HG03060 (cell line): ENCODE data around the gene OTX2.

ENCODE experiments used
- ATAC-seq: cut with Tn5 transposase; IDR thresholded peaks from one replicate; pipeline ENCODE4 v1.9.1; 2021; ENCODE audit warnings: low read depth, moderate number of reproducible peaks; ENCODE audit not compliant: unreplicated experiment

OTX2 gene

DNA sequence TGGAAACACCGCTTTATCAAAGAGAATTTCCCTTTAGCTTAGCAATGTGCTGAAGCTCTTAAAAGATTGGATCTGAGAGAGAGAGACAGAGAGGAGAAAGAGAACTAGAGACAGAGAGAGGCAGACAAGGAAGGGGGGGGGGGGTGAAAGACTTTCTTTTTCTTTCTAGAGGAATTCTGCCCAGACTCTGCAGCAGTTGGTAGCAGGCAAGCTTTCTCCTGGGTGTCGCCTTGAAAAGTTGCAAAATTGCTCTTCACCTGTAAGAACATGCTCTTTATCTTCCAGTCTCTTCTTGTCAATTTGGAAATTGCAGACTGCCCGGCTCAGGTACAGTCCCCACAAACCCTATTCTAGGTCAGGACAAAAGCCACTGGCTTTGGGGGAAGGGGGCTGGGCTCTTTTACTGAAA, 2.9 kb upstream of the OTX2 start:
- no peak for ATAC-seq

DNA sequence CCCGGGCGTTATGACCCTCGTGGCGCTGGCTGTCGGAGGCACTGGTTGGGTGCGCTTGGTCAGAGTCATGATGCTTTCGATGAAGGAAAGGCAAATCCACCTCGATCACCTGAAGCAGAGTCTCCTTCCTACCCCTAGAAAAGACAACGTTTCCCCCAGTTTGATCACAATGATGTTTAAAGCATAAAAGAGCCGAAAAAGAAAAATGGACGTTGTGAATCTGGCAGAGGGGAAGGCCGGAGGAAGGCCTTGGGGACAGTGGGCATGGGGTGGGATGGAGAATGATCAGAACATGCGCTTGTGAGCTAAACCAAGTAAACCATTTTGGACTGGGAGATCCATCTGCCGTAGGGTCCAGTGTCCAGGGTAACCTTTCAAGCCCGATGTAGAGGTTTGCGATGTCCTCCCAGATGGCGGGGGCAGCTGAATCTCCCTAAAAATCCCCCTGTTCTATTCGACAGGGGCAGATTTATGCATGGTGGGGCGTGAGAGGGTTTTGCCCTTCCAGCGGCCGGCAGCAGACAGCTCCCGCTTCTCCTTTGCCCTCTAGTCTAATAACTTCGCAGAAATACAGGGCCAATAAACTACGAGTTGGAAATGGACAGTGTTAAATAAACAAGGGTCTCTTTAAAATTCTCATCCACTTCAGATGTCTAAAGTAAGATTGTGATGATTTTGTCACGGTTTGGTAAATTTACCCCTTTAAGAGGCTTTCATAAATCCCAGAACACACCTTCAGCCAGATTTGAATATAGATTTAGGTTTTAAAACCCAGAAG, 2.3 kb upstream of the OTX2 start:
- ATAC-seq = no peak

DNA sequence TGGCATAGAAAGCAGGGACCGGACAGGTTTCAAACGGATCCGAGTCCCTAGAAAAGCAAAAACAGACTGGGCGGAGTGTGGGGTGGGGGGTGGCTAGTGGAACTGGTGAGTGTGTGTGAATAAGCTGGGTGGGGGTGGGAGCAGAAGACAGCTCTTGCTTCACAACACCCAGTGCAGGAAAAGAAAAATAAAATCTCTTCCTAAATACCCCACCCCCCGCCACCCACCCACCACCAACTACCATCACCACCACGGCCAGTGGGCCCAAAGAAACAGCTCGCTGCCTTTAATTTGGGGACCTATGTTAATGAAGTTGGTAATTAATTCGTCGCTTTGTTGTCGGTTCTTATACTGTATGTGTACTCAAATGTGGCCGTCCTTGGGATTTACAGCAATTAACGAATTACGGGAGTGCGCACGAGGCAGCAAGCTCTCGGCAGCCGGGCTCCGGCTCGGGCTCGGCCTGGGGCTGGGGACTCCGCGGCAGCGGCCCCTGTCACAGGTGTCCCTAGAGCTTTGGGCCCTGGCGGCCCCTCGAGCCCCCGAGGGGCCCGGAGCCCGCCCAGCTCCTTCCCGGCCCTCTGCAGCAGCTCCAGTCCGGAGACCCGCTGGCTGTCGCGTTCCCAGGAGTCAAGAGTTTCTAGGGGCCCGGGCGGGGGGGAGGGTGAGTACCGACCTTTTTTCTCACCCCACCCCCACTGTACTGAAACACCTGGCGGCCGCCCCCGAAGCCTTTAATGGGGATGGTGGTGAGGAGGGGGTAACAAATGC, 1.5 kb upstream of the OTX2 start:
- no peak for ATAC-seq

DNA sequence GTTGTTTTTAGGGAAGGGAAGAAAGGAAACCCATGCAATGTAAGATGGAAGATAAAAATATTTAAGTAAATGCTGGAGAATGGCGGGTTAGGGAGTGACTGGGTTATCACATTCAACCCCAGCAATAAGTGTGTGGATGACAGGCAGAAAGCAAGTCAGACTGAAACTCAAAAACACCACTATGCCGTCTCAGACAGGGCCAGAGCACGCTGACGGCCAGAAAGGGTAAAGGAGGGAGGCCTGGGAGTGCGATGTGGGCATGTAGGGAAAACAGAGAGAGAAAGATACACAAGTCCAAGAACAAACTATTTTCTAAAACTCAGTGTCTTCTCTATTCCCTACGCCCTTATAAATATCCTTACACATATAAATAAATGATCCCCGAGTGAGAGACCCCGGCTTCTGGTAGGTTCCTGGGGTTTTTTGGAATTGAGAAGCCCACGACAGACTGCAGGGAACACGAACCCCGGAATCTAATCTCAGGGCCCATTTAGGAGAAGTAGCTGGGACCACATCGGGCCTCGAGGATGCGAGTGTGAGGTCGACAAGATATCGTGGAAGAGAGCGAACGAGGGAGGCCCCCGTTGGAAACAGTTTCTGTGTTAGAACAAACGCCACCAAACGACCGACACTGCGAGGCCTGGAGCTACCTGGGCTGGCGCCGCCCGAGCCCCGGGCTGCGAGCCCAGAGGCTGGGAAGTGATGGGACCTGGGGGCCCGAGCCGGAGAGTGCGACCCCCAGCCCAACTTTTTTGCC, 735 bp upstream of the OTX2 start:
- ATAC-seq = no peak

DNA sequence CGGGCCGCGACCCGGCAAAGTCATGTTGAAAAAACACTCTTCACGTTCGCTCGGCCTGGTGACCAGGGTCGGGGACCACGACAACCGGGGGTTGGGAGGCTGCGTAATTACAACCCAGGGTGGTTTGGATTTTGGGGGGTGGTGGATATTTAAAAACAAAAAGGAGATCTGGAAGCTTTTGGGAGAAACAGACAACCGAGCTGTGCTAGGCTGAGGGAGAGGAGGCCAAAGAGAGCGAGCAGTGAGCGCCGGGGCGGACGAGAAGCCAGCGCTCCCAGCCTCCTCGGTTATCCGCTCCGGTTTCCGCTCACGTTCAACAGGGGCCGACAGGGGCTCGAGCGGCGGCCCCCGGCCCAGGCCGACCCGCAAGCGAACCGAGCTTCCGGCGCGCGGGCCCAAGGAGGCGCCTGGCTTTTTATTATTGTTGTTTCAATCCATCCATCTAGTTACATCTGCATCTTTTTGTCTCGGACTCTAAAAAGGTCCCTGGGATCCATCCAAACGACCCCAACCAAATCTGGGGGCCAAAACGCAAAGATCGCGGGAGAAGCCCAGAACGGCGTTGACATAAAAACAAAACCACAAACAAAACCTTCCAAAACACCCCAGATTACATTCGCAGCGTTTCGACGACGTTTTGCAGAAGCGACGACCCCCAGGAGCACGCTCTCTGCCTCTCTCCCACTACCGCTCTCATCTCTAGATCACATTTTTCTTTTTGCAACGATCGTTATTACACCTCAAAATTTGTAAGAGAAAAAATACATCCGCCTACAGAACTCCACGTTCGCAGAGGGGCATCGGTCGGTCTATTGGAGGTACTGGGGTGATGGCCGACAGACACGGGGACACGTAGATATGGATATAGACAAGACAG, 771 bp downstream of the OTX2 start:
- ATAC-seq = no peak

DNA sequence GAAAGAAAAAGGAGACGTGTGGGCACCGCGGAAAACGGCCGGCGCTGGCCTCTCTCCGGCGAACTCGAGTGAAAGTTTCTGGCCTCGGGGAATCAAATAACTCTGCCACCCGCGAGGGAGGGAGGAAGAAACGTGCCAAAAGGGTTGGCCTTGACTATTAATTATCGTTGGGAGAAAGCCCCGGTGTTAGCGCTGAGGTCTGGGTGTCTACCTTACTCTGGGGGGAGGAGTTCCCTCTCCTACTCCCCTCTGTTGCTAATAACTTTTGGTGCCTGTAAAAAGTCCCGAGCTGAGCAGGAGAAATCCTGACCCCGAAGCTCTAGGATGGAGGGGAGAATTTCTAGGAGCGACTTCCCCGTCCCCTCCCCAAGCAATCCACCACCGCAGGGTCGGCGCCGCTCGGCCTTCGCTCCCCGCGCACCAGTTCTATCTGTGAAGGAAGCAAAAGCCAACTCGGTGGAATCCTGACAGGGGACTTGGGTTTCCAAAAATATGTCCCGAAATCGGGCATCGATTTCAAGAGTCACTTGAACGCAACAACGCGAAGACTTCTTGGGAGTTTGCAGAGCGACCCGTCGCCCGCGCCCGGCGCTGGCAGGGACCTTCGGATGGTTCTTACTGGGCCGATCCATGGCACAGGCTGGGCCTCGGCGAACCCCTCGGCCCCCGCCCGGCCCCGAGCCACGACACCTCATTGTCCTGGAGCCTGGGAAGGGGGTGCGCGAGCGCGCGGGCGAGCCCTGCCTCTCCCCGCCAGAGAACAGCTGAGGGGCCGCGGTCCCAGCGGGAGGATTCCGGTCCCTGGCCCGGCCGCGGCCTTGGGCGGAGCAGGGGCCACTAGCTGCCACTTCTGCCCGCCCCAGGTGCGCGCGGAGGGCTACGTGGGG, 1.7 kb downstream of the OTX2 start:
- no peak for ATAC-seq

DNA sequence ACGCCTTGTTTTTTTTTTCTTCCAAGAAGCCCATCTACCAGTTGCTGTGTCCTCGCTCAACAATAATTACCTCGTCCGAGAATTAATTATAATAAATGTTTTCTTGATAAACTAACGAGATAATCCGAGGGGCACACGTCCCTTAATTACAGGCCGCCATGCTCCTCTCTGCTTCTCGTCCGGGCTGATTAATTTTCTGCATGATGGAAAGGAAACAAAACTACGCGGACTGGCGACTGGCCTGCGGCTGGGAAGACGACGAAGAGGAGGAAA, 2.2 kb downstream of the OTX2 start:
- no peak for ATAC-seq

DNA sequence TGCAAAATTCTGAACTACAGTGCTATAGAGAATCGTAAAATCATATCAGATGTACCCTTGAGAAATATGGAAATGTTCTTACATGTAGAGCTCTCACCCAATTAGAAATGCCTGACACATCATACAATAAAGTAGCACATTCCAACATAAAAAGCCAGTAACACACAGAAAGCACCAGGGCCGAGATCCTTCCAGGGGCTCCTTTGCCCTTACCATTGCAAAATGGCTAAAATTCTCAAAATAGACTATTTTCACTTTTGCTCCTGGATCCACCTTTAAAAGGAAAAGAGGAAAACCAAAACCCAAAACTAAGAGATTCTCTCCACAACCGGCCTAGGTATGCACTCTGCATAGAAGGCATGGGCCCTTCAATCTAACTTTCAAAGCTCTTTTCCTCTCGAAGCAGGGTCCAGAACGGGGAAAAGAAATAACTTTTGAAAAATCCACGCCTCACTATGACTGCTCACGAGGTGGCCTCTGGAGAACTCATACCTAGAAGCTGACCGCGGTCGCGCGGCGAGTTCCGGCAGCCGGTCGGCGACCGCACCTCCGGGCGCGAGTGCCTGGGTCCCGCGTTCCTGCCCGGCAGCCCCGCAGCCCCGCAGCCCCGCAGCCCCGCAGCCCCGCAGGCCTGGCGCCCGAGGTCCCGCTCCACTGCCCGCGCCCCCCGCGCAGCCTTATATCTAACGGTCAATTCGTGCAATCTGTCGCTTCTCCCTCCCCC, 2.7 kb downstream of the OTX2 start:
- ATAC-seq = no peak

DNA sequence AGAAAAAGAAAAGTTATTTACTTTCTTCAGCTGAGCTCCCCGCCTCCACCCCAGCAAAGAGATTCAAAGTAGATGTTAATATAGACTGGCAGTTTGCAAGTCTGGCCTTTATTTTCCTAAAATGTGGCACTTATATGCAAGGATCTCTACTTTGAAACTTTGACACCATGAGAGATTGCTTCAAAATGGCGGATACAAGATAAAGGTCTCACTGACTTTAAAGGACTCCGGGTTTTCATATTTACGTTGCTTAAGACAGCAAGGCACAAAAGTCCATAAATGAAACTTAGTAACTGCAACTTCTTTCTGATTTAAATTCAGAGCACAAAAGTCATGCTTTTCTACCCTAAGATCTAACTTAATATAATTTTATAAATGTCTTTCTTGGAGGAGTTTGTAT, 3.5 kb downstream of the OTX2 start:
- ATAC-seq = no peak

DNA sequence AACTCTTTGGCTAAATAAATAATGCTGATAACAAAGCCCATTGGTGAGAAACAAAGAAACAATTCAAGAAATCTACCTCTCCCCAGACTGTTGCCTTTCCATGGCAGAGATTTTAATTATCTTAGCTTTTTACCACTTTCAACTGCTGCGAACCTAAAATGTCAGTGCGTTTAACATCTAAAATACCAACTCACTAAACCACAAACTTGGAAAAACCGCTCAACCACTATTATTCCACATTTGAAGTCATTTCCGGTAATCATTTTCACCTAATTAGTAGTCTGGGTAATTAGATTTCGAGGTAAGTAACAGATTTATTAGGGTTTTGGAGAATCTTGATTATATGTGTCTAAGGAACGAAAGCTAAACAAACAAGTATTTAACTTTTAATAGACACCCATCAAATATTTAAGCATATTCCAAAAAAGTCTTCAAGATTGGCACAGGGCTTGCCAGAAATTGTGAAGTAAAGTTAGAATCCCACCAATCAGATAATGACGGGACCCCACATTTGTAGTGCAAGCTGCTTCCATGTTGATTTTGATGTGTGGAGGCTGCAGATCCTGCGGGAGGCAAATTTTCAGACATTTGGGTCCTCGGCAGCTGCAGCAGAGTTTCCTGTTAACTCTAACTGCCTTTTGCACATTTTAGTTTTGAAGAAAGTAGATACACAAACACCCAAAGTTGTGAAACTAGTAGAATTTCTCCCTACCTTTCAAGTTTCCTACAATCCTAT, 4.1 kb downstream of the OTX2 start:
- no peak for ATAC-seq

DNA sequence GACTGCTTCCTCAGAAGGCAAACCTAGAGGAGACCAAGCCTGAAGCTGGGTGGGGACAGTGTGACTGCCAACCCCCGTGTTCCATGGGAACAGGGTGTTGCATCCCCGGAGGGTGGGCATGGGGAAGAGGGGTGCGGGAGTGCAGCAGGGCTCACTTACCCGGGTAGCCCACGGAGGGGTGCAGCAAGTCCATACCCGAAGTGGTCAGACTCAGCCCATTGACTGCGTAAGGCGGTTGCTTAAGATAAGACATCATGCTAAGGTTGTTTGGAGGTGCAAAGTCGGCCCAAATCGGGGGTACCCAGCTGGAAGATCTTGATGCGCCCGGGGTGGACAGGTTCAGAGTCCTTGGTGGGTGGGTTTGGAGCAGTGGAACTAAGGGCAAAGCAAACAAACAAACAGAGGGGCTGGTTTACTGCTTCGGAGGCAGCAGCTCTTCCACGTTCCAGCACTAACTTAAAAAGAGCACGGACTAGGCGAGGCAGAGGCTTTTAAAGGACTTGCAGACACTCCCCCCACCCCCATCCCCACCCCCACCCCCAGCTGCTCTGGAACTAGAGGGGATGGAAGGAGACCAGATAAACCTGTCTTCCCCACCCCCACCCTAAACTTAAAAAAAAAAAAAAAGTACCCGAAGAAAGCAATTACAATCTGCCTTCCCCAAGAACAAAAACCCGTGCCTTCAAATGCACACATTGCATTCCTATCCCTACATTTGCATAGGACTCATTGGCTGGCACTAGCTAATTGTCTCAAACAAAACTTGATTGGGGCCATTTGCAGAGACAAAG, 4.9 kb downstream of the OTX2 start:
- no peak for ATAC-seq

DNA sequence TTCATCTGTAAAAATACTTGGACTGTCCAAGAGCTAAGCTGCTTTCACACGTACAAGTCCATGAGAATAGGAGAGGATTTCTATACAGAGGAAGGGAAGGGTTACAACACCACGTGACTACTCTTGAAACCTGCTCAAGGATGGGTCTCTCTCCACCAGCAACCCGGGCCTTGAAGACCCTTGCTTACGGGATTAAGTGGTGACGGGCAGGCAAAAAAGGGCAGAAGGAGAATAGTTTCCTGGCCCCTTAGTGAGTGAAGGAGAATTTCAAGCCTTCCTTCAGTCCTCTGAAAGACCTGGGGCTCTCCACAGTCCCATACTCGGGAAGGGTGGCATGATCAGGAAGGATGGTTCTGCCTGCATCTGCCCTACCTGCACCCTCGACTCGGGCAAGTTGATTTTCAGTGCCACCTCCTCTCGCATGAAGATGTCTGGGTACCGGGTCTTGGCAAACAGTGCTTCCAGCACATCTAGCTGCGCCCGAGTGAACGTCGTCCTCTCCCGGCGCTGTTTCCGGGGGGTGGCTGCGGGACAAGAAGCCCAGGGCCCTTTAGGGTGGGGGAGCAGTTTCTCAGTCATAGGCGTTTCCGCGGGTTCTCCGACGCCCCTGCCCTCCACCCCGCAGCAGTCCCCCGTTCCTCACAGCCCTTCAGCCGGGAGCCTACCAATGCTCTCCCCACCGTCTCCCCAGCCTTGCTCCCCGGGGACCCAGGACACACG, 6.3 kb downstream of the OTX2 start:
- ATAC-seq = no peak

DNA sequence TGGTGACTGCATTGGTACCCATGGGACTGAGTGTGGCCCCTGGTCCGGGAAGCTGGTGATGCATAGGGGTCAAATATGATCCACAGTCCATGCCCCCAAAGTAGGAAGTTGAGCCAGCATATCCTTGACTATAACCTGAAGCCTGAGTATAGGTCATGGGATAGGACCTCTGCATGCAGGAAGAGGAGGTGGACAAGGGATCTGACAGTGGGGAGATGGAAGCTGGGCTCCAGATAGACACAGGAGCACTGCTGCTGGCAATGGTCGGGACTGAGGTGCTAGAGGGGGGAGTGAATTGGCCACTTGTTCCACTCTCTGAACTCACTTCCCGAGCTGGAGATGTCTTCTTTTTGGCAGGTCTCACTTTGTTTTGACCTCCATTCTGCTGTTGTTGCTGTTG, 8.4 kb downstream of the OTX2 start:
- ATAC-seq = no peak

DNA sequence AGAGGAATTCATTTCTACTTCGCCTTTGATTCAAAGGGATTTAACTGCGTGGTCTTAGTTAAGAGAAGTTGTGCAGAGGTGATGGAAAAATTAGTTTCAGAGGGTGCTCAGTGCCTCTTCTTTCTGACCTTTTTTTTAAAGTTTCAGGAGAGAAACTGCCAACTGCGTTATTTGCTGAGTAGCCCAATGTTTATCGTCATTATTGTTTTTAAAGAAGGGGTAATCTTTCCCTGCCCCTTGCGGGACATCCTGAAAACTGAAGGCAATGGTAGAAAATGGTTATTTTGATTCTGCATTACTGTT, 11.0 kb downstream of the OTX2 start:
- no peak for ATAC-seq

DNA sequence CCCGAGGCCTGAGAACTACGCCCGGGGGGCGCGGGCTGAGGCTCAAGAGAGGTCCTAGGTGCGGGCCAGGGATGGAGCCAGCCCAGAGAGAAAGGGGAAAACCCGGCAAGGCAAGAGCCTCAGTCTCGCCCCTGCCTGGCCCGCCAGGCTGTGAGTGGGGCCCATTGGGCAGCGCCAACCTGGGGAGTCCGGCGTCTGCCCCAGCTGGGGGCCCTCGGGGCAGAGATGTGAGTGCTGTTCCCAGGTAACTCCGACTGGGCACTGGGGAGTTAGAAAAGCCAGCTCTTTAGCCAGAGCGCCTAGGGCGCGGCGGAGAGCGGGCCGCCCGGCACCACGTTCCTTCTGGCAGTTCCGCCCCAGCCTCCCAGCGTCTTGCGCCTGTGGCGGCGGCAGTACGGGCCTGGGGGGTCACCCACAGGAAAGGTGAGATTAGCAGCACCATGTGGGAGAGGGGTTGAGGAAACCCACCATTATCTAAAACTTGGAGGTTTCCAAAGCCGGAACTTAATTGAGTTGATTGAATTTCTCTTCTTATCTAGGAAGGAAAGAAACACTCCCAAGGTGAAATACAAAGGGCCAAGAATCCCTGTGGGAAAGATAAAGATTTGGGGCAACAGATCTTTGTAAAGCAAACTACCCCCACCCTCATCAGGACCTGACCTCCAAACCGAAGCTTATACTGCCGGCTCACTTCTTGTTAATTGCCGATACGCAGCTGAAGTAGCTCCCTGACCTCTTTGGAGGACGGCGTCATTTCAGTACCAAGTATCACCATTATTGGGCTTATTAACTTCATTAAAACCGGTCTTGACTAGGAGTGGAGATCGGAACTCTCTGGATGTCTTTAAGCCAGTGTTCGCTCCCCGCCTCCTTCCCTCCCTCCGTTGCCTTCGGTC, 11.6 kb downstream of the OTX2 start:
- no peak for ATAC-seq
